ENCODE data around the gene IRF5.

IRF5 gene

DNA sequence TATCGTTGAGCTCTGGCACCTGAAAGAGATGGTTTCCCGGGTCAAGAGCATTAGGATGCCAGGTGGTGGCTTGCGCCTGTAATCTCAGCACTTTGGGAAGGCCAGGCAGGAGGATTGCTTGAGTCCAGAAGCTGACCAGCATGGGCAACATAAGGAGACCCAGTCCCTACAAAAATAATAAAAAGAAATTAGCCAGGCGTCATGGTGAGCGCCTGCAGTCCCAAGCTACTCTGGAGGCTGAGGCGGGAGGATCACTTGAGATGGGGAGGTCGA is 21.1 kb upstream of the IRF5 start:
- no peaks in the 10 kb centered on the region for H3K27me3 ChIP-seq (ENCODE audit: low read length)
- H3K4me2 ChIP-seq (ENCODE audit: low read depth, low read length, poor library complexity, severe bottlenecking), result no peak overlapping the region
- TF ChIP-seq, protein P1, sequence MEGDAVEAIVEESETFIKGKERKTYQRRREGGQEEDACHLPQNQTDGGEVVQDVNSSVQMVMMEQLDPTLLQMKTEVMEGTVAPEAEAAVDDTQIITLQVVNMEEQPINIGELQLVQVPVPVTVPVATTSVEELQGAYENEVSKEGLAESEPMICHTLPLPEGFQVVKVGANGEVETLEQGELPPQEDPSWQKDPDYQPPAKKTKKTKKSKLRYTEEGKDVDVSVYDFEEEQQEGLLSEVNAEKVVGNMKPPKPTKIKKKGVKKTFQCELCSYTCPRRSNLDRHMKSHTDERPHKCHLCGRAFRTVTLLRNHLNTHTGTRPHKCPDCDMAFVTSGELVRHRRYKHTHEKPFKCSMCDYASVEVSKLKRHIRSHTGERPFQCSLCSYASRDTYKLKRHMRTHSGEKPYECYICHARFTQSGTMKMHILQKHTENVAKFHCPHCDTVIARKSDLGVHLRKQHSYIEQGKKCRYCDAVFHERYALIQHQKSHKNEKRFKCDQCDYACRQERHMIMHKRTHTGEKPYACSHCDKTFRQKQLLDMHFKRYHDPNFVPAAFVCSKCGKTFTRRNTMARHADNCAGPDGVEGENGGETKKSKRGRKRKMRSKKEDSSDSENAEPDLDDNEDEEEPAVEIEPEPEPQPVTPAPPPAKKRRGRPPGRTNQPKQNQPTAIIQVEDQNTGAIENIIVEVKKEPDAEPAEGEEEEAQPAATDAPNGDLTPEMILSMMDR (IDR thresholded peaks at IDR 0.05; ENCODE audit: insufficient read depth, low read length, poor library complexity, severe bottlenecking), result no peak
- no peak for TF ChIP-seq EZH2phosphoT487 (conservative IDR thresholded peaks at IDR 0.05; ENCODE audit: low read length)

DNA sequence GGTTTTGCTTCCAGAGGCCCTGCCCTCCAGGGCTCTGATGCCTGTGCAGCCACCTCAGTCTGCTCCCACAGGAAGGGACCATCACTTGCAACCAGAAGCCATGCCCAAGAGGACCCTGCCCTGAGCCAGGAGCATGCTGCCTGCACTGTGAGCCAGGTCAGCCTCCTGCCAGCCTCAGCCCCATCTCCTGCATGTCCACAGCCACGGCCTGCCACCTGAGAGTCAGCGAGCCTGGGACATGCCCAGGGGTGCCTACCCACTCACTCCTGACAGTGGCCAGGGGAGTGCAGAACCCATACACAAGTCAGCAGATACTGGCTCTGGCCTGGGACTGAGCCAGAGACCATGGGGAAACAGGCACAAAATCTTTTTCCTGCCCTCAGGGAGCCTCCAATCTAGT is 20.6 kb upstream of the IRF5 start:
- no peaks in the 10 kb centered on the region for H3K9me3 ChIP-seq (ENCODE audit: insufficient read depth, low read length)
- no peak overlapping the region for H3K4me3 ChIP-seq (ENCODE audit: insufficient read depth, low read length, poor library complexity, severe bottlenecking)
- TF ChIP-seq, protein P1 (IDR thresholded peaks at IDR 0.05; ENCODE audit: insufficient read depth, low read length, poor library complexity, severe bottlenecking), result no peak
- no peak for TF ChIP-seq EZH2phosphoT487 (conservative IDR thresholded peaks at IDR 0.05; ENCODE audit: low read length)
- H3K79me2 ChIP-seq (ENCODE audit: insufficient read depth, low read length), result no peaks in the 10 kb centered on the region
- no peaks in the 10 kb centered on the region for H4K20me1 ChIP-seq (ENCODE audit: low read depth, low read length)
- H3K27me3 ChIP-seq (ENCODE audit: low read length), result no peaks in the 10 kb centered on the region
- no peak overlapping the region for H2AFZ ChIP-seq (ENCODE audit: low read depth, low read length, severe bottlenecking)
- H3F3A ChIP-seq (ENCODE audit: insufficient read depth), result no peaks in the 10 kb centered on the region
- no peaks in the 10 kb centered on the region for H3K36me3 ChIP-seq (ENCODE audit: low read length)
- H3K27ac ChIP-seq (ENCODE audit: low read depth, low read length), result no peak overlapping the region
- no peak overlapping the region for H3K9ac ChIP-seq (ENCODE audit: low read length)
- no peak overlapping the region for H3K4me2 ChIP-seq (ENCODE audit: low read depth, low read length, poor library complexity, severe bottlenecking)
- H3K9me2 ChIP-seq (replicated peaks; ENCODE audit: insufficient read depth, low read length), result no peaks in the 10 kb centered on the region

More for the DNA sequence above, 21.1 kb upstream of the IRF5 start:
- Histone ChIP-seq H2AFZ (ENCODE audit: low read depth, low read length, severe bottlenecking) (no peak overlapping the region), H3K9me3 (ENCODE audit: insufficient read depth, low read length) (no peaks in the 10 kb centered on the region), H3K4me3 (ENCODE audit: insufficient read depth, low read length, poor library complexity, severe bottlenecking) (no peak overlapping the region), H3F3A (ENCODE audit: insufficient read depth) (no peaks in the 10 kb centered on the region), H3K9me2 (replicated peaks; ENCODE audit: insufficient read depth, low read length) (no peaks in the 10 kb centered on the region), H4K20me1 (ENCODE audit: low read depth, low read length) (no peaks in the 10 kb centered on the region), H3K36me3 (ENCODE audit: low read length) (no peaks in the 10 kb centered on the region), H3K79me2 (ENCODE audit: insufficient read depth, low read length) (no peaks in the 10 kb centered on the region), H3K9ac (ENCODE audit: low read length) (no peak overlapping the region), H3K27ac (ENCODE audit: low read depth, low read length) (no peak overlapping the region)

DNA sequence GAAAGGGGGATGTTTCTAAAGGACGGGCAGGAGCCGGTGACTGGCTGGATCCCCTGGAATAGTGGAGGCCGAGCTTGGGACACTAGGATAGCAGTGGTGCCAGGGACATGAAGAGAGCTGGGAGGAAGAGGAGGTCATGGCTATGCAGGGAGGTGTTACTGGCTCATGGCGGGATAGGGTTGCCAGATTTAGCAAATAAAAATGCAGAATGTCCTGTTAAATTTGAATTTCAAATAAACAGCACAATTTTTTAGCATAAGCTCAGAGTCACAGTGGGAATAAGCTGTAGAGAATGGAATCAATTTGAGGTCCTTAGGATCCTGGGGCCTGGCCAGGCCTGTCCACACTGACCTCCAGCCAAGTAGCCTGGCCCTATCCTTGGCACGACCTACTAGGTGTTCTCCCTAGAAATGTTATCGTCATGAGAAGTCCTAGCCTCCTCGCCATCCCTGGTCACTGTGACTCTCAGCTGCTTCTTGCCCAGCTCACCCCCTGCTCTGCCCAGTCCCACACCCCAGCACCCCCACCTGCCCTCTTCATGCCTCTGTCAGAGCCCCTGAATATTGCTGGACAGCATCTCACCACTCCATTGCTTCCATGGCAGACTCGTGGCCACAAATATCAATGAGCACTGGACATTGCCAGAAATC is 19.6 kb upstream of the IRF5 start:
- Histone ChIP-seq H3K4me3 (ENCODE audit: insufficient read depth, low read length, poor library complexity, severe bottlenecking) (no peak overlapping the region), H3K27me3 (ENCODE audit: low read length) (no peaks in the 10 kb centered on the region)
- no peak for TF ChIP-seq EZH2phosphoT487 (conservative IDR thresholded peaks at IDR 0.05; ENCODE audit: low read length)
- TF ChIP-seq, protein P1 (IDR thresholded peaks at IDR 0.05; ENCODE audit: insufficient read depth, low read length, poor library complexity, severe bottlenecking), result no peak

More for the DNA sequence above, 19.6 kb upstream of the IRF5 start:
- no peaks in the 10 kb centered on the region for H3F3A ChIP-seq (ENCODE audit: insufficient read depth)
- H3K9me2 ChIP-seq (replicated peaks; ENCODE audit: insufficient read depth, low read length), result no peaks in the 10 kb centered on the region
- H3K36me3 ChIP-seq (ENCODE audit: low read length), result no peaks in the 10 kb centered on the region
- no peak overlapping the region for H3K4me2 ChIP-seq (ENCODE audit: low read depth, low read length, poor library complexity, severe bottlenecking)
- H2AFZ ChIP-seq (ENCODE audit: low read depth, low read length, severe bottlenecking), result no peak overlapping the region
- no peaks in the 10 kb centered on the region for H3K9me3 ChIP-seq (ENCODE audit: insufficient read depth, low read length)
- H4K20me1 ChIP-seq (ENCODE audit: low read depth, low read length), result no peaks in the 10 kb centered on the region
- no peaks in the 10 kb centered on the region for H3K79me2 ChIP-seq (ENCODE audit: insufficient read depth, low read length)
- no peak overlapping the region for H3K27ac ChIP-seq (ENCODE audit: low read depth, low read length)
- no peak overlapping the region for H3K9ac ChIP-seq (ENCODE audit: low read length)
